ENCODE measurements around the gene CENPB.

The CENPB gene

GRCh38 chr20:3788685-3789155, 2.2 kb upstream of the CENPB start:
- DNase-seq (ENCODE audit: low spot score), result no peak

- DNase-seq (ENCODE audit: low spot score), result no peak
Measured at GRCh38 chr20:3787324-3788014, 929 bp upstream of the CENPB start.

GRCh38 chr20:3786126-3786484, 435 bp downstream of the CENPB start:
- peak; percentile 31 for DNase-seq (ENCODE audit: low spot score)

DNA sequence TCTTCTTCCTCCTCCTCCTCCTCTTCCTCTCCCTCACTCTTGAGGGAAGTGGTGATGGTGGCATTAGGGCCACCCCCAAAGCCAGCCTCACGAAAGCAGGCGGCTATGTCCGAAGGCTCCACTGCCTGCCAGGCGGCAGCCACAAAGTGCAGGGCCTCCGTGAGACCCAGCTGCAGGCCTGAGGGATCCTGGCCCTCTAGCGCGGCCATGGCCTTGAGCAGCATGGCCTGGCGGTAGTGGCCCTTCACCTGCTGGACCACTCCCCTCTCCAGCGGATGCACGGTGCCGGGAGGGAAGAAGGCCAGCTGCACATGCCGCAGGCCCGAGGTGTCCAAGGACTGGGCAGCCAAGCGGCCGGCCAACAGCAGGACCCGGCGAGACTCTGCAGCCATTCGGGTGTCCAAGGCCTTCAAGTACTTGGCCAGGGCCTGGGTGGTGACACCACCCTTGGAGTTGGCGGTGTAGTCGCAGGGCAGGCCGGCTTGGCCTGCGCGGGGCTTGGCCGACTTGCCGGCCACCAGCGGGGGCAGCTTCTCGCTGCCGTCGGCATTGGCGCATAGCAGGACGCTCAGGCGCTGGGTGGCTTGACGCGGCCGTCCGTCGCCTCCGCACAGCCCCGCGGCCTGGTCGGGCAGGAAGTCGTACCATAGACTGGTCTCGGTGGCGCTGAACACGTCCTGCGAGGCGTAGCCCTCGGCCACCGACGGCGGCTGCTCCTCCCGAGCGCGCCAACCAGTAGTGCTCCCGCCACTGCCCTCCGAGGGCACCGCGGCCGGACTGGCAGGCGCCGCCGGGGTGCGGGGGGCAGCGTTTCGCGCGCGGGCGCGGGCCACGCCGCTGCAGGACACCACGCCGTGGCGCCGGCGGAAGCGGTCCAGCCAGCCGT, 1.1 kb downstream of the CENPB start:
- DNase-seq (ENCODE audit: low spot score), result no peak

DNA sequence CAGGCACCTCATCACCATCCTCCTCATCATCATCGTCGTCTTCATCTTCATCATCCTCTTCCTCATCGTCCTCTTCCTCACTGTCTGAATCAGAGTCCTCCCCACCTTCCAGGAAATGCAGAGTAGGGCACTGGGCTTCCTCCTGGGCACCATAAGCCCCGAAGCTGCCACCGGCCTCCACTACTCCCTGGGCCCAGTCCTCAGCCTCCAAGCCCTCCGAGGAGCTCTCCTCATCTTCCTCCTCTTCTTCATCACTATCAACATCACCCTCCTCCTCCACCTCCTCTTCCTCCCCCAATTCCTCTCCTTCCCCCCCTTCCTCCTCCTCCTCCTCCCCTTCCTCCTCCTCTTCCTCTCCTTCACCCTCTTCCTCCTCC, 1.7 kb downstream of the CENPB start:
- DNase-seq (ENCODE audit: low spot score), result no peak

DNA sequence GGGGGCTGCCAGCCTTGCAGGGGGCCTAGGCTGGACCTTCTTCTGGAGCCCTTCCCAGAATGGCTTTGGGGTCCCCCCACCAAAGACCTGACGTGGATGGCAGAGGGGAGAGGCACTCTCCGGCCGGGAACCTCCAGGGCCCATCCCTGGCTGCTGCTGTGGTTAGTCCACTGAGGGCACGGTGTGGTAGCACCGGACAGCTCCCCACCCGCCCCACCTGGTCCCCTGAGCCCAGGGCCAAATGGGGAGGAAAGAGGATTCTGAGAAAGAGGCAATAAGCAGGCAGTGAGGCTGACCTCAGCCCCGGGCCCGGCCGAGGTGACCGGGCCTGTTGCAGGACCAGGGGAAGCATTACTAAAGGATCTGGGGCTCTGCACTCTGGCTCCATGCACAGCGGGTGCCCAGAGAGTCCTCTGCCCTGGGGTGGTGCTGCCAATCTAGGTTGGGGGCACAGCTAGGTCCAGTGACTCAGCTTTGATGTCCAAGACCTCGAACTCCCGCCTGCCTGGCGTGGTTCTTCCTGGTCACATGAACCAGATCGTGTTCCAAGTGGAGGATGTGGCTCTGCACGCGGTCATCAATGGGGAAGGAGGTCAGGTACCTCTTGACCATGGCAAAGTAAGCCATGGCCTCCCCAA, 2.2 kb downstream of the CENPB start:
- DNase-seq (ENCODE audit: low spot score), result no peak

GRCh38 chr20:3783511-3784195, 2.9 kb downstream of the CENPB start:
- no peak for DNase-seq (ENCODE audit: low spot score)

DNA sequence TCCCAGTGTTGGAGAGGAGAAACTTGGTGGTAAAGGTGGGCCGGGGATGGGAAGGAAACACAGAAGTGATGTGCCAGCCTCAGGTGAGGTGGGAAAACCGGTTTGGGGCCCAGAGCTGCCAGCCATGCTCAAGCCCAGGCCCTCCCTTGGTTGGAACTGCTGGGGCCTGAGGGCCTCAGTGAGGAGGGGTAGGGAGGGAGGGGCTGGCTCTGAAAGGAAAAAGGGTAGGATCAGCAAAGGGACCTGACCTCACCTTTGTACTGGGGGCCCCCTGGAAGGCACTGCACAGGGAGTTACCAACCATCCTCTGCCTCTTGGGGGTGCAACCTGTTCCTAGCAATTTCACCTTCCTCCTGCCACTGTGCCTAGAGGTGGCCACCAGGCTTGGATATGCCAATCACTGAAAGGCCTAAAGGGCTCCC, 3.5 kb downstream of the CENPB start:
- DNase-seq (ENCODE audit: low spot score), result no peak

DNA sequence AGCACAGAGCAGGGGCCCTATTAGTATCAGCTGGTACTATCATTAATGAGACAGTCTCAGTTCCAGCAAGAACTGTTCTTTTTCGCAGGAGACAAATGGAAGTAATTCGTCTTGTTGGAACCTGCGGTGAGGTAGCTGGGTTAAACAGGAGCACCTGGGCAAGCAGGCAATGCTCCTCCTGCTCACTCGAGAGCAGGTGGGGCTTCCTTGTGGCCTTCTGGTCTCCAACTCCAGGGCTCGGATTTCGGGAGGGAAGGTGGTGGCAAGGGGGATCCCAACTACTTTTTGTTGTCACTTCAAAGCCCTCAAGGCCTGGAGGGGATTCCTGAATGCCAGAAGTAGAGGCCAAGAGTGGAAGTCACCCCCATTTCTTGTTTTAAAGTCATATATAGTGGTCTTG, 3.9 kb downstream of the CENPB start:
- no peak for DNase-seq (ENCODE audit: low spot score)

- peak; percentile 73 for DNase-seq (ENCODE audit: low spot score)
Measured at GRCh38 chr20:3781153-3781910, 5.2 kb downstream of the CENPB start, which contains the start of gene SPEF1. SPEF1 (minus strand) TSS chr20:3781448; CDS start chr20:3781287, 161 bp downstream.

- no peak for DNase-seq (ENCODE audit: low spot score)
Measured at GRCh38 chr20:3778976-3779375, 7.6 kb downstream of the CENPB start.

- DNase-seq (ENCODE audit: low spot score), result peak; percentile 28
Measured at GRCh38 chr20:3777716-3778629, 8.6 kb downstream of the CENPB start.

GRCh38 chr20:3777381-3777715, 9.2 kb downstream of the CENPB start:
- no peak for DNase-seq (ENCODE audit: low spot score)

DNA sequence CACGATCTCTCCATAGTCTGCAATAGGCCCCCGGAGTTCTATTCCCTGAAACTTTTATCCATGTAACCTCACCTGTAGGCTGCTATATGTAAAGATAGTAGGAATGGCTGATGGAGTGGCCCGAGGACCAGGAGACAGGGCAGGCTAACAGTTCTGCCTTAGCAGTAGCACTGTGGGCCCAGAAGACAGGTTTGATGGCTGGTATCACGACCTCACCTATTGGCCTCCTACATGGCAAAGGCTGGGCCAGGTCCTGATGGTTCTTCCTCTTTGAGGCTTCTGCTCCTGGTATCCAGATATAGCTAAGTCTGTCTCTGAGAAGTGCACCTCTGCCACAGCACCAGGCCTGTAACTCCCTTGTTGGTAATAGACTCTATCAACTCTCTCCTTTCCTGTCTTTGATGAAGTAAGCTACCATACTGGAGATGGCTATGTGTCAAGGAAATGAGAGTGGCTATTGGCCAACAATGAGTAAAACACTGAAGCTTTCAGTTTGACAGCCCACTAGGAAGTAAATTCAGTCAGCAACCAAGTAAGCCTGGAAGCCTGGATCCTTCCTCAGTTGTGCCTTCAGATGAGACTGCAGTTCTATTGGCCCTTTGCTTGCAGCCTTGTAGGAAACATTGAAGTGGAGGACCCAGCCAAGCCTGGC, 11.0 kb downstream of the CENPB start:
- DNase-seq (ENCODE audit: low spot score), result no peak

- DNase-seq (ENCODE audit: low spot score), result no peak
Measured at GRCh38 chr20:3771552-3772058, 14.9 kb downstream of the CENPB start.

DNA sequence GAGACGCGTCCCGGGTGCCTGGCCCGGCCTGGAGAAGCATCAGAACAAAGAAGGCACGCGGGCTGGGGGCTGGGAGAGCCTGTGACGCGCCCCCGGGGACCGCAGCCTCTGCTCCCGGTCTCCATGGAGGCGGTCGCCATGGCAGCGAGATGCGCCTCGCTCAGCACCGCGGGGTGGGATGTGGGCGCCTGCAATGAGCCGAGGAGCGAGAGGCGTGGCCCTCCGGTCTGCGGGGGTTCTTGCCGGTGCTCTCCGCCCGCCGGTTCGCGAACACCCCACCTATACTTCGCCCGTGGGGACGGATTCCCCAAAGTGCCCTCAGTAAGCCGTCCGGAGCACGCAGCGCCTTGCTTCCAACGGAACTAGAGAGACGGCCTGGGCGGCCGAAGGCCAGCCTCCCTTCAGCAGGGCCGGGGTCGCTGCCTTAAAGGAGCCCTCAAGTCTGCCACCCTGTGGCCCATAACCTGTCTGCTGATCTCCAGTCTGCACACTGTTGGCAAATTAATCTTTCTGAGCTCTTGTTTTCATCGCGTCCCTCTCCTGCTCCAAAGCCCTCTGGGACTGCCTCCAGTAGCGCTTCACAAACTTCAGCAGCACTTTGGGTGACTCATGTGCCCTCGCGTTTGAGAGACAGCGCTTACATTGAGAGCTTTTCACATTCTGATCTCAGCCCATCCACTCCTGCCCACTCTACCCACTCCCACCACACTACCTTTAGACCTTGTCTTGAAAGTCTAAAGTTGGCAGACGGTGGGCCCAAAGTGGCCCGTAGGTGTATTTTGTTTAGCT, 18.0 kb downstream of the CENPB start:
- DNase-seq (ENCODE audit: low spot score), result peak; percentile 80

DNA sequence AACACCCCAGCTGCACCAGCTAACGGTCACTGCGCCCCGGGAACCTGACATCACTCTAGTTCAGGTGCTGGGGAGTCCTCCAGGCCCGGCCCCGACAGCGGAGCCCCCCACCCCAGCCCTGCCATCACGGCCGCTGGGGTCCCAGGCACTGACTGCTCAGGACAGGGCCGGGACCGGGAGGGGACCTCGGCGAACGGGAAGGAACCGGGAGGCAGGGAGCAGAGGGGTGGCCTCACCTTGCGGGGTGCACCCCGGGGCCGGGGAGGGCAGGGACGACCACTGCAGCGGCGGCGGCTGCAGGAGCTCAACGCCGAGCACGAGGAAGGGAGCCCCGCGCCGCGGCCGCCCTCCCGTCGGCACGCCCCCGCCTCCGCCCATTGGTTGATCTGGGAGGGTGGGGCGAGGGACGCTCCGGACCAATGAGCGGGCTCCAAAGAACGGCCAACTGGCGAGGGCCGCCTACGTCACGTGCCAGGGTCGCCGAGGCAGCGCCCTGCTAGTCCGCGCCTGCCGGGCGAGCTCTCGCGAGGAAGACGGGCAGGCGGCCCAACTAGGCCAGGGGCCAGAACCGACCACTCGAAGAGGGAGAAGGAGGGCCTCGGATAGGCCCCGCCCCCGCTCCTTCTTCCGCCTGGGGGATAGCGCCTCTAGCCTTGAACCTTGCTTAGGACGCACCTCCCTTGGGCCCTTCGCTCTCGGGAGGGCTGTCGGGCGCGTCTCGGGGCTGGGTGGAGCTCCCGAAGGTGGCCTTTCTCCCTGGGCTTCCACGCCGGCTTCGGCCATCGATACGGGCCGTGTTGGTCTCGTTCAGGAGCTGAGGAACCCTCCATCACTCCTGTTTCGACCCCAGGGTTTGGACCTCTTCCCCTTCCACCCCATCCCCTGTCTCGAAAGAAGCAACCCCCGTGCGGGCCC, 18.9 kb downstream of the CENPB start, which contains the start of gene ADISSP:
ADISSP (minus strand) TSS at position 327 of the 915 bp plus-strand sequence. CDS start 7,653 bp downstream, outside the sequence.
- peak; percentile 98 for DNase-seq (ENCODE audit: low spot score)

DNA sequence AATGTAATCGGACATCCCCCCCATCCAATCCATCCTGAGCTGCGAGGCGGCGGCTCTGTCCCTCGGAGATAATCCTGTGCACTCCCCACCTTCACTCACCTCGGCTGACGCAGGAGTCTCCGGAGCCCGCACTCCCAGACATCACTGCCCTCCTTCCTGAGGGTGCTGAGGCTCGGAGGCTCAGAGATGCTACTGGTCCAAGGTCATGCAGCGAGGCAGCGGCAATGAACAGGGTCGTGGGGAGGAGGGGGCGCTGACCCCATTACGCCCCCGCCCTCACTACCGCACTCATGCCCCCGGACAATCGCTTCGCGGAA, 19.5 kb downstream of the CENPB start:
- no peak for DNase-seq (ENCODE audit: low spot score)

Measured in CD4-positive, alpha-beta T cell treated with Interleukin-2 at 100 ng/mL for 4 hours (primary cell).